Endothelial cell of umbilical vein (primary cell): ENCODE data around the gene UST. TPM values are rescaled to one million over a fixed set of nuclear protein-coding genes. Genes with fewer than 3 reads are reported as not detected.

ENCODE experiments used
- BruUV-seq: library from RNA; stranded (reverse); fragments of 400-500 nt; replicated peaks from 2 replicates; lab custom pipeline; 2021; lab: Mats Ljungman, UMichigan
- CTCF ChIA-PET: fragments of 300-600, 350-600 bp; sonication (Branson Sonifier 250); formaldehyde crosslinking; loops from one replicate; lab custom pipeline; 2021; ENCODE audit warnings: antibody characterized with exemption, inconsistent platforms; lab: Charles Lee
- POLR2A ChIA-PET: fragments of 300-600, 350-600 bp; sonication (Branson Sonifier 250); formaldehyde crosslinking; loops from one replicate; lab custom pipeline; 2021; ENCODE audit warnings: antibody characterized with exemption, inconsistent platforms; lab: Charles Lee
- DNase-seq: peaks from one replicate; pipeline ENCODE4 v3.0.0-alpha.2; 2011; ENCODE audit warnings: low read depth, low spot score
- FAIRE-seq: peaks from 2 replicates; lab custom pipeline; 2011; peaks lifted over from hg19 to GRCh38; lab: Jason Lieb, UNC
- H2AFZ ChIP-seq: 2 replicates; pipeline ENCODE4 v1.6.0; 2012; ENCODE audit warnings: low read depth, low read length, control low read depth, inconsistent platforms
- H3K27ac ChIP-seq: 2 replicates; pipeline ENCODE4 v1.5.1; 2011; ENCODE audit warnings: low read depth, mild to moderate bottlenecking, control low read depth, low read length, moderate library complexity; ENCODE audit not compliant: insufficient read depth
- H3K27me3 ChIP-seq, 2 experiments: 2 replicates each; pipeline versions ENCODE4 v1.6.0 to v1.6.1; 2011; ENCODE audit warnings: low read length in 2 of 2, mixed read lengths in 1 of 2; ENCODE audit not compliant: control insufficient read depth in 2 of 2, insufficient read depth in 2 of 2
- H3K36me3 ChIP-seq, 2 experiments: 2 replicates in 1 of 2; 3 replicates in 1 of 2; pipeline ENCODE4 v1.5.1; 2011; ENCODE audit warnings: low read length in 2 of 2, mild to moderate bottlenecking in 1 of 2, moderate library complexity in 1 of 2; ENCODE audit not compliant: control insufficient read depth in 2 of 2, insufficient read depth in 2 of 2; ENCODE audit errors: extremely low read depth in 1 of 2
- H3K4me1 ChIP-seq: 3 replicates; pipeline ENCODE4 v1.5.1; 2011; ENCODE audit warnings: mild to moderate bottlenecking, low read length; ENCODE audit not compliant: control insufficient read depth, insufficient read depth; ENCODE audit errors: extremely low read depth
- H3K4me2 ChIP-seq: 2 replicates; pipeline ENCODE4 v1.6.1; 2011; ENCODE audit warnings: low read length, control low read depth, mixed read lengths; ENCODE audit not compliant: insufficient read depth
- H3K4me3 ChIP-seq, 3 experiments: fragments of 200-600 bp in 1 of 3; sonication (generic), shearing (Covaris generic) in 1 of 3; replicated peaks in 1 of 3; 2 replicates each; pipeline ENCODE4 v1.5.1; 2011 to 2016; ENCODE audit warnings: control low read depth in 3 of 3, low read length in 3 of 3, mild to moderate bottlenecking in 2 of 3, inconsistent platforms in 1 of 3, low read depth in 1 of 3, moderate library complexity in 1 of 3; ENCODE audit not compliant: insufficient read depth in 1 of 3
- H3K79me2 ChIP-seq: 2 replicates; pipeline ENCODE4 v1.6.0; 2012; ENCODE audit warnings: low read length, inconsistent platforms; ENCODE audit not compliant: control insufficient read depth, insufficient read depth
- H3K9ac ChIP-seq: replicated peaks from 2 replicates; pipeline ENCODE3; 2011; ENCODE audit warnings: low read length, control low read depth; ENCODE audit not compliant: insufficient read depth; ENCODE audit errors: extremely low read depth
- H3K9me1 ChIP-seq: replicated peaks from 3 replicates; pipeline ENCODE4 v1.6.0; 2011; ENCODE audit warnings: mild to moderate bottlenecking, low read length; ENCODE audit not compliant: control insufficient read depth, insufficient read depth; ENCODE audit errors: extremely low read depth
- H3K9me3 ChIP-seq: replicated peaks from 2 replicates; pipeline ENCODE4 v1.5.1; 2012; ENCODE audit warnings: low read length, inconsistent platforms; ENCODE audit not compliant: control insufficient read depth, insufficient read depth
- H4K20me1 ChIP-seq: replicated peaks from 2 replicates; pipeline ENCODE3; 2011; ENCODE audit warnings: mild to moderate bottlenecking, low read length; ENCODE audit not compliant: control insufficient read depth, insufficient read depth; ENCODE audit errors: extremely low read depth
- CTCF ChIP-seq, 2 donors: IDR thresholded peaks; 1 replicate in 1 of 2; 2 replicates in 1 of 2; pipeline ENCODE4 v1.5.1; 2011; ENCODE audit warnings: low read length in 2 of 2, mild to moderate bottlenecking in 2 of 2, moderate library complexity in 2 of 2, control low read depth in 1 of 2, inconsistent platforms in 1 of 2, low read depth in 1 of 2; ENCODE audit not compliant: insufficient read depth in 1 of 2; ENCODE audit errors: extremely low read depth in 1 of 2
- EZH2 ChIP-seq: IDR thresholded peaks from 2 replicates; pipeline ENCODE4 v1.6.1; 2012; ENCODE audit warnings: borderline replicate concordance, low read depth, mild to moderate bottlenecking, moderate library complexity, low read length, inconsistent platforms; ENCODE audit not compliant: severe bottlenecking
- FOS ChIP-seq: IDR thresholded peaks from 2 replicates; pipeline ENCODE4 v1.6.1; 2011; ENCODE audit warnings: mild to moderate bottlenecking, low read length, moderate library complexity, borderline replicate concordance; ENCODE audit not compliant: insufficient read depth
- GATA2 ChIP-seq: IDR thresholded peaks from 2 replicates; pipeline ENCODE4 v1.7.0; 2011; ENCODE audit warnings: low read depth, mild to moderate bottlenecking, moderate library complexity, mixed read lengths, low read length; ENCODE audit not compliant: insufficient read length, insufficient read depth
- JUN ChIP-seq: IDR thresholded peaks from 2 replicates; pipeline ENCODE4 v1.6.1; 2011; ENCODE audit warnings: borderline replicate concordance, low read depth; ENCODE audit not compliant: insufficient read length, insufficient read depth
- MAX ChIP-seq: IDR thresholded peaks from 2 replicates; pipeline ENCODE4 v1.6.1; 2011; ENCODE audit not compliant: insufficient read depth, insufficient read length
- MYC ChIP-seq: IDR thresholded peaks from one replicate; pipeline ENCODE4 v1.6.1; 2011; ENCODE audit warnings: mild to moderate bottlenecking, low read depth, low read length
- POLR2A ChIP-seq: IDR thresholded peaks from 2 replicates; pipeline ENCODE4 v1.6.1; 2012; ENCODE audit warnings: low read depth, mild to moderate bottlenecking, control low read depth, low read length
- POLR2AphosphoS5 ChIP-seq: IDR thresholded peaks from 2 replicates; pipeline ENCODE4 v1.6.1; 2012; ENCODE audit warnings: low read depth, mild to moderate bottlenecking, control low read depth, low read length, moderate library complexity; ENCODE audit not compliant: insufficient read depth
- dilution Hi-C: fragments of 300-500 bp; cut with MboI; formaldehyde crosslinking; loops from one replicate; pipeline ENCODE4 v1.15.0; 2019; ENCODE audit warnings: low sequenced_read_pairs; ENCODE audit not compliant: extremely low pct_ligation_motif_present
- intact Hi-C: fragments of 100-400 bp; cut with micrococcal nuclease; formaldehyde crosslinking; loops from one replicate; pipeline ENCODE4 v1.10.0; 2022
- polyA plus RNA-seq, 4 experiments: library from polyadenylated mRNA; depleted of rRNA in 3 of 4; stranded (reverse) in 3 of 4; unstranded in 1 of 4; fragments of >200 nt; gene quantifications; 2 replicates each; pipeline versions ENCODE4 v1.2.1 to v1.2.3, GENCODE V29; 2011 to 2012; ENCODE audit warnings: missing spikeins in 1 of 4
- total RNA-seq: library from RNA; stranded (reverse); gene quantifications from 2 replicates; pipeline ENCODE4 v1.2.3, GENCODE V29; 2021

UST gene
- total and polyA plus RNA-seq, 2 donors (not counting 3 experiments of a cell fraction or from before 2014, with no cell fraction given), result 0.26 to 0.84 TPM

GRCh38 chr6:148735989-148736388 lies 10.8 kb upstream of the UST start:
- intact Hi-C loops, result no loop called here
- ChIA-PET POLR2A (no interaction called here), CTCF (interaction anchor here (1.1 kb wide), 1 partner anchor 14 kb away, joined by 3 read pairs; no protein-coding TSS in a partner anchor)
- no peaks in the 10 kb centered on the region for H3K79me2 ChIP-seq
- peaks cover 1 to 2% of the 10 kb centered on the region in 2 experiments for H3K27me3 ChIP-seq
- DNase-seq, result no peak
- H3K36me3 ChIP-seq, result no peaks in the 10 kb centered on the region
- no peak overlapping the region for H3K4me2 ChIP-seq
- no peak overlapping the region for H2AFZ ChIP-seq
- H3K9me1 ChIP-seq, result no peaks in the 10 kb centered on the region
- H3K9me3 ChIP-seq, result no peaks in the 10 kb centered on the region
- H3K9ac ChIP-seq, result no peak overlapping the region
- TF ChIP-seq GATA2 (no peak), EZH2 (no peak), JUN (no peak), MYC (no peak), CTCF (IDR thresholded peaks at IDR 0.05; ENCODE audit: extremely low read depth in 1 of 2, insufficient read depth in 1 of 2, low read depth in 1 of 2, low read length in 2 of 2) (no peak), FOS (no peak), POLR2AphosphoS5 (no peak), POLR2A (no peak), MAX (no peak)
- no peak overlapping the region for H3K4me3 ChIP-seq
- dilution Hi-C loops, result no loop called here
- no TSS peak for BruUV-seq
- no peak for FAIRE-seq
- H4K20me1 ChIP-seq, result no peaks in the 10 kb centered on the region
- no peaks in the 10 kb centered on the region for H3K4me1 ChIP-seq
- H3K27ac ChIP-seq, result no peak overlapping the region
